GM21423 (cell line): ENCODE measurements around the gene LRP1B.

Source experiments
- ATAC-seq: cut with Tn5 transposase; IDR thresholded peaks from one replicate; pipeline ENCODE4 v1.9.1; 2021; ENCODE audit warnings: mild to moderate bottlenecking, moderate library complexity; ENCODE audit not compliant: unreplicated experiment

LRP1B gene

GRCh38 chr2:141529659-141530058 is 601.2 kb downstream of the LRP1B start:
- ATAC-seq: no peak

- ATAC-seq: no peak
Measured at GRCh38 chr2:141528990-141529389, 601.8 kb downstream of the LRP1B start.

- no peak for ATAC-seq
Measured at GRCh38 chr2:141526760-141527159, 604.1 kb downstream of the LRP1B start.

GRCh38 chr2:141524777-141525176 is 606.0 kb downstream of the LRP1B start:
- ATAC-seq: no peak

- no peak for ATAC-seq
Measured at GRCh38 chr2:141523199-141523598, 607.6 kb downstream of the LRP1B start.

- no peak for ATAC-seq
Measured at GRCh38 chr2:141522702-141523101, 608.1 kb downstream of the LRP1B start.

- ATAC-seq: no peak
Measured at GRCh38 chr2:141522048-141522447, 608.8 kb downstream of the LRP1B start.

- ATAC-seq: no peak
Measured at GRCh38 chr2:141519906-141520305, 610.9 kb downstream of the LRP1B start.

- ATAC-seq: no peak
Measured at GRCh38 chr2:141517852-141518421, 612.9 kb downstream of the LRP1B start.

- no peak for ATAC-seq
Measured at GRCh38 chr2:141517180-141517851, 613.5 kb downstream of the LRP1B start.

GRCh38 chr2:141515931-141516330 is 614.9 kb downstream of the LRP1B start:
- no peak for ATAC-seq

GRCh38 chr2:141513853-141514252 is 617.0 kb downstream of the LRP1B start:
- peak; percentile 100 for ATAC-seq

GRCh38 chr2:141508806-141509595 is 621.8 kb downstream of the LRP1B start:
- no peak for ATAC-seq

GRCh38 chr2:141508086-141508752 is 622.6 kb downstream of the LRP1B start:
- ATAC-seq: no peak

GRCh38 chr2:141506135-141506534 is 624.7 kb downstream of the LRP1B start:
- no peak for ATAC-seq

GRCh38 chr2:141501752-141502151 is 629.1 kb downstream of the LRP1B start:
- no peak for ATAC-seq

- no peak for ATAC-seq
Measured at GRCh38 chr2:141499123-141499522, 631.7 kb downstream of the LRP1B start.

GRCh38 chr2:141498561-141498960 is 632.3 kb downstream of the LRP1B start:
- no peak for ATAC-seq

GRCh38 chr2:141497272-141497671 is 633.5 kb downstream of the LRP1B start:
- no peak for ATAC-seq

- ATAC-seq: no peak
Measured at GRCh38 chr2:141496810-141497209, 634.0 kb downstream of the LRP1B start.

- ATAC-seq: no peak
Measured at GRCh38 chr2:141493936-141494335, 636.9 kb downstream of the LRP1B start.
